RPMI8226 (cell line): ENCODE measurements around the gene CUL9.

Experiments used
- DNase-seq: peaks from one replicate; pipeline ENCODE4 v3.0.0-alpha.2; 2015

CUL9 gene

GRCh38 chr6:43231053-43231452 lies 49.1 kb downstream of the CUL9 start:
- no peak for DNase-seq

- DNase-seq: no peak
These were observed 49.9 kb downstream of the CUL9 start for GRCh38 chr6:43231735-43232450.

GRCh38 chr6:43235841-43236240 lies 53.8 kb downstream of the CUL9 start:
- no peak for DNase-seq

GRCh38 chr6:43239054-43239453 lies 57.1 kb downstream of the CUL9 start:
- no peak for DNase-seq

DNA sequence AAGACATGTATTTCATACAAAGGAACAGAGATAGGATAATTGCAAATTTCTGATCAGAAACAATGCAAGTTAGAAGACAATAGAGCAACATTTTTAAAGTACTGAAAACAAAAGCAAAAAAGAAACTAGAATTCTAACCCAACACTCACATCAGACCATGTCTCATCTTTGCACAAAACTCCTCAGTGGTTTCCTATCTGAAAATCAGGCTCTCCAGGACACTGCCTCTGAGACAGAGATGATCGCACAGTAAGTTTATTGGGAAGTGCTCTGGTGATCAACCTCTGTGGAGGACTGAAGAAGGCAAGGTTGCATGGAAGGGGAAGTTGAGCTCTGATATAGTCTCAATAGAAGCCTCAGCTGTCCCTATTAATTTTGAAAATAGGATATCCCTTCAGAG lies 59.0 kb downstream of the CUL9 start:
- no peak for DNase-seq

GRCh38 chr6:43241446-43241845 lies 59.5 kb downstream of the CUL9 start:
- DNase-seq: no peak

GRCh38 chr6:43242908-43243663 lies 61.1 kb downstream of the CUL9 start, which contains the start of gene TTBK1:
TSS of gene TTBK1 (plus strand) at chr6:43243481. CDS start at chr6:43246661, 3,180 bp downstream.
- no peak for DNase-seq

GRCh38 chr6:43243664-43244321 lies 61.8 kb downstream of the CUL9 start:
- DNase-seq: no peak

DNA sequence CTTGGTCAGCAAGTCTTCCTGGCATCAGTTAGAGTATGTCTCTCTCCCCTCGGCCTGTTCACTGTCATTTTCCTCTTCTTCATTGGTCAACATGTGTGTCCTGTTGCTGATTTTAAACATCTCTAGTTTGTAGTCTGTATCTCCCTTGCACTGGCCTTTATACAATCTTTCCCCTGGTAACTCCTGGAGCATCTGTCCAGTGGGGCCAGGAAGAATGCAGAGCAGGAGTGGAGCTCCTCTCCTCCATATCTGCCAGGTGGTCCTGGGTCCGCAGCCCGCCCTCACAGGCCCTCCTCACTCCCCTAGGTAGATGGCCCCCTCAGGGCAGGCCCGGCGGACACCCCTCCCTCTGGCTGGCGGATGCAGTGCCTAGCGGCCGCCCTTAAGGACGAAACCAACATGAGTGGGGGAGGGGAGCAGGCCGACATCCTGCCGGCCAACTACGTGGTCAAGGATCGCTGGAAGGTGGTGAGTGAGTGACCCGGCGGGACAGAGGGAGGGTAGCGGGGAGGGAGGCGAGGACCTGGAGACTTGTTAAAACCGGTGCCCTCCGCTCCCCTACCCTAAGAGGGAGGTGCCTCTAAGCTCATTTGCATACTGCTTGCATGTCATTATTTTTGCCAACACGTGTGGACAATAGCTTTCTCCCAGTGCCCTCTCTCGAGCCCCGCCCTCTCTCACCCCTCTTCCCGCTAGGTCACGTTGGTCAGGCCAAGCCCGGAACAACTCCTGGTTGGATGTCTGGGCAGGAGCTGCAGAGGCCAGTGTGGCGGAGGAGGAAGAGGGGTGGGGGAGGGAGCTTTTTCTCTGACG lies 64.5 kb downstream of the CUL9 start:
- peak; percentile 61 for DNase-seq

GRCh38 chr6:43247114-43247999 lies 65.4 kb downstream of the CUL9 start:
- peak; percentile 87 for DNase-seq

DNA sequence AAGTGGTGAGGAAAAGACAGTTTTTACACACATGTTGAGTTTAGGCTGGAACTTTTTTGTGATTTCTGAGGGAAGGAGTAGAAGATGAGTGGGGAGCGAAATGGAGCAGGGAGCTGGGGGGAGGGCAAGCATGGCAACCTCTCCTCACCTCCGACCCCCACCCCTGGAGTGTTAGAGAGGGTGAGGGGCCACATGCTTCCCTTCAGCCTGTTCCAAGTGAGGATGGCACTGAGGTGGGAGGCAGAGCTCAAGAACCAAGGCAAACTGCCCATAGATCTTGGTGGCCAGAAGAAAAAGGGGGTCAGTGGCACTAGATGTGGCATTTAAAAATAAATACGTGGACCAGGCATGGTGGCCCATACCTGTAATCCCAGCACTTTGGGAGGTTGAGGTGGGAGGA lies 66.1 kb downstream of the CUL9 start:
- DNase-seq: no peak

DNA sequence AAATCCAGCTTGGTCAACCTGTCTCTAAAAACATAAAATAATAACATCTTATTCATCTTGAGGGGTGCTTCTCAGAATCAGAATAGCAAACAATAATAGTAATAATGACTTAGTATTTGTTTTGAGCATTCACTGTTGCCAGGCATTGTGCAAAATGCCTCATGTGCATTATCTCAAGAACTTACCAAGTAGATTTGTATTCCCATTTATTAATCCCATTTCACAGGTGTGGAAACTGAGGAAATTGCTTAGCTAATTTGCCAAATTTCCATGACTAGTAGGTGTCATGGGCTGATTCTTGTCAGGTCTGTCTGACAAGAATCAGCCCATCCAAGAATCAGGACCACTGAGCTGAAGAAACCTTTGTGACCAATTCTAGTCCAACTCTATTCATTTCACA lies 66.8 kb downstream of the CUL9 start:
- DNase-seq: no peak

GRCh38 chr6:43250992-43251373 lies 69.0 kb downstream of the CUL9 start:
- DNase-seq: no peak

- DNase-seq: no peak
These were observed 71.4 kb downstream of the CUL9 start for GRCh38 chr6:43253401-43253800.

GRCh38 chr6:43254138-43254817 lies 72.3 kb downstream of the CUL9 start:
- no peak for DNase-seq

- DNase-seq: no peak
These were observed 72.8 kb downstream of the CUL9 start for GRCh38 chr6:43254846-43255245.

DNA sequence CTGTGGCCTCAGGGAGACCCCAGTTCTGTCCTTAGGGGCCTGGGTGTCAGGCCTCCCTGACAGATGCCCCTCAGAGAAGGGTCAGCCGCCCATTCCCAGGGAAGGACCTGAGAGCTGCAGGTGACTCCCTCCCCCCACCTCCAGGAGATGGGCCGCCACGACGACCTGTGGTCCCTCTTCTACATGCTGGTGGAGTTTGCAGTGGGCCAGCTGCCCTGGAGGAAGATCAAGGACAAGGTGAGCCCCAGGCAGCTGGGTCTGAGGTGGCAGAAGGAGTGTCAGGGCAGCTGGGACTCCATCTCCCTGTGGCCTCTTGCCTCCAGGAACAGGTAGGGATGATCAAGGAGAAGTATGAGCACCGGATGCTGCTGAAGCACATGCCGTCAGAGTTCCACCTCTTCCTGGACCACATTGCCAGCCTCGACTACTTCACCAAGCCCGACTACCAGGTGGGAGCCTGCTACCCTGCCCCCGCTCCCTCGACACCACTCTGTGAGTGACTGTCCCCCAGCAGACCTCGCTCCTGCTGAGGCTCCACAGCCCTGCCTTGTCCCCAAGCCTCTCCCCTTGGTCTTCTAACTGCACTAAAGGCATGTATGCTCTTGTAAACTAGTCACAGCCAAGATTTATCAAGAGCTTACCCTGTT lies 73.5 kb downstream of the CUL9 start:
- no peak for DNase-seq

GRCh38 chr6:43256670-43257366 lies 74.8 kb downstream of the CUL9 start:
- no peak for DNase-seq

- peak; percentile 30 for DNase-seq
These were observed 75.6 kb downstream of the CUL9 start for GRCh38 chr6:43257367-43258145.
